HL-60 (cell line): Measurements from ENCODE around the gene DUSP28.

ENCODE experiments used
- GABPA ChIP-seq: IDR thresholded peaks from 2 replicates; pipeline ENCODE4 v1.6.1; 2012; ENCODE audit warnings: low read depth
- REST ChIP-seq: IDR thresholded peaks from 2 replicates; pipeline ENCODE4 v1.6.1; 2012; ENCODE audit warnings: low read depth; ENCODE audit not compliant: insufficient replicate concordance
- TF ChIP-seq, protein P1 (sequence below): IDR thresholded peaks from one replicate; pipeline ENCODE4 v1.5.1; 2011; ENCODE audit warnings: low read length, control low read depth, inconsistent platforms; ENCODE audit not compliant: insufficient read depth

GRCh38 chr2:240560480-240561324 is 545 bp downstream of the DUSP28 start:
- TF ChIP-seq, protein P1, sequence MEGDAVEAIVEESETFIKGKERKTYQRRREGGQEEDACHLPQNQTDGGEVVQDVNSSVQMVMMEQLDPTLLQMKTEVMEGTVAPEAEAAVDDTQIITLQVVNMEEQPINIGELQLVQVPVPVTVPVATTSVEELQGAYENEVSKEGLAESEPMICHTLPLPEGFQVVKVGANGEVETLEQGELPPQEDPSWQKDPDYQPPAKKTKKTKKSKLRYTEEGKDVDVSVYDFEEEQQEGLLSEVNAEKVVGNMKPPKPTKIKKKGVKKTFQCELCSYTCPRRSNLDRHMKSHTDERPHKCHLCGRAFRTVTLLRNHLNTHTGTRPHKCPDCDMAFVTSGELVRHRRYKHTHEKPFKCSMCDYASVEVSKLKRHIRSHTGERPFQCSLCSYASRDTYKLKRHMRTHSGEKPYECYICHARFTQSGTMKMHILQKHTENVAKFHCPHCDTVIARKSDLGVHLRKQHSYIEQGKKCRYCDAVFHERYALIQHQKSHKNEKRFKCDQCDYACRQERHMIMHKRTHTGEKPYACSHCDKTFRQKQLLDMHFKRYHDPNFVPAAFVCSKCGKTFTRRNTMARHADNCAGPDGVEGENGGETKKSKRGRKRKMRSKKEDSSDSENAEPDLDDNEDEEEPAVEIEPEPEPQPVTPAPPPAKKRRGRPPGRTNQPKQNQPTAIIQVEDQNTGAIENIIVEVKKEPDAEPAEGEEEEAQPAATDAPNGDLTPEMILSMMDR: no peak
- TF ChIP-seq GABPA (peak; percentile 35; the same call in 1 of the 2 replicates), REST (peak; percentile 14)
